GM12891 (cell line): ENCODE data around the gene C4orf36.

ENCODE experiments used
- POLR2A ChIP-seq: IDR thresholded peaks from 2 replicates; pipeline ENCODE4 v1.6.1; 2011; ENCODE audit warnings: low read depth, low read length, control low read depth
- TAF1 ChIP-seq: IDR thresholded peaks from 2 replicates; pipeline ENCODE4 v1.6.1; 2011; ENCODE audit warnings: low read depth, low read length, control low read depth

GRCh38 chr4:86876894-86877685 is 15.1 kb downstream of the C4orf36 start:
- TF ChIP-seq POLR2A (no peak), TAF1 (no peak)
